Vagina (tissue), 2 donors: ENCODE results near the gene RCHY1. TPM values are rescaled to one million over a fixed set of nuclear protein-coding genes. Genes with fewer than 3 reads are reported as not detected.

Experiments used
- DNase-seq, 2 donors: peaks; one replicate each; pipeline ENCODE4 v3.0.0-alpha.2; 2017; ENCODE audit errors: extremely low spot score in 2 of 2
- H3K27ac ChIP-seq: fragments of 200-600 bp; sonication (generic); one replicate; pipeline ENCODE4 v1.5.1; 2019
- H3K27me3 ChIP-seq: fragments of 200-600 bp; sonication (generic); one replicate; pipeline ENCODE4 v1.5.1; 2019
- H3K36me3 ChIP-seq, 2 donors: fragments of 200-600 bp; sonication (generic); one replicate each; pipeline ENCODE4 v1.5.1; 2017 to 2019
- H3K4me1 ChIP-seq: fragments of 200-600 bp; sonication (generic); one replicate; pipeline ENCODE4 v1.5.1; 2019
- H3K4me3 ChIP-seq, 2 donors: fragments of 200-600 bp; sonication (generic); 1 replicate in 1 of 2; 2 replicates in 1 of 2; pipeline ENCODE4 v1.5.1; 2016 to 2019
- H3K9me3 ChIP-seq: fragments of 200-600 bp; sonication (generic); one replicate; pipeline ENCODE4 v1.5.1; 2019
- CTCF ChIP-seq, 3 experiments: fragments of 450-650 bp in 2 of 3; fragments of 200-600 bp in 1 of 3; sonication (generic) in 1 of 3; IDR thresholded peaks; one replicate each; pipeline ENCODE4 v1.5.1; 2017 to 2019; ENCODE audit warnings: antibody characterized with exemption in 3 of 3, mild to moderate bottlenecking in 2 of 3, moderate library complexity in 2 of 3
- POLR2A ChIP-seq, 2 donors: fragments of 450-650 bp; IDR thresholded peaks; one replicate each; pipeline ENCODE4 v1.6.1; 2017; ENCODE audit warnings: antibody characterized with exemption in 2 of 2, mild to moderate bottlenecking in 2 of 2, moderate library complexity in 2 of 2
- POLR2AphosphoS5 ChIP-seq, 2 donors: sonication (generic); formaldehyde crosslinking; IDR thresholded peaks; one replicate each; pipeline ENCODE4 v1.9.0; 2017; ENCODE audit warnings: antibody characterized with exemption in 2 of 2, mild to moderate bottlenecking in 2 of 2, low read depth in 1 of 2; ENCODE audit not compliant: insufficient read depth in 1 of 2
- intact Hi-C: fragments of 100-400 bp; cut with DNase I; formaldehyde crosslinking; loops from one replicate; pipeline ENCODE4 v1.15.1; 2023
- total RNA-seq: library from RNA; depleted of rRNA; stranded (reverse); fragments of >200 nt; gene quantifications from one replicate; pipeline ENCODE4 v1.2.3, GENCODE V29; 2016

RCHY1 gene
- total RNA-seq, 1 donor from 2014 or later, result 17.2 TPM

GRCh38 chr4:75470738-75471137 is 43.5 kb downstream of the RCHY1 start:
- Histone ChIP-seq H3K27ac (no peak overlapping the region), H3K4me3 (no peak overlapping the region), H3K36me3 (no peaks in the 10 kb centered on the region), H3K27me3 (no peaks in the 10 kb centered on the region), H3K4me1 (no peaks in the 10 kb centered on the region), H3K9me3 (no peaks in the 10 kb centered on the region)
- intact Hi-C loops, result loop anchor here (10.0 kb wide), 1 partner anchor 536 kb away; the partner anchor contains the start of gene PARM1
- no peak for DNase-seq
- no peak for TF ChIP-seq CTCF (IDR thresholded peaks at IDR 0.05)

- intact Hi-C loops, result loop anchor here (10.0 kb wide), 1 partner anchor 535 kb away; the partner anchor contains the start of gene PARM1
- no peaks in the 10 kb centered on the region for H3K4me1 ChIP-seq
These were observed 44.3 kb downstream of the RCHY1 start for GRCh38 chr4:75469896-75470295.

DNA sequence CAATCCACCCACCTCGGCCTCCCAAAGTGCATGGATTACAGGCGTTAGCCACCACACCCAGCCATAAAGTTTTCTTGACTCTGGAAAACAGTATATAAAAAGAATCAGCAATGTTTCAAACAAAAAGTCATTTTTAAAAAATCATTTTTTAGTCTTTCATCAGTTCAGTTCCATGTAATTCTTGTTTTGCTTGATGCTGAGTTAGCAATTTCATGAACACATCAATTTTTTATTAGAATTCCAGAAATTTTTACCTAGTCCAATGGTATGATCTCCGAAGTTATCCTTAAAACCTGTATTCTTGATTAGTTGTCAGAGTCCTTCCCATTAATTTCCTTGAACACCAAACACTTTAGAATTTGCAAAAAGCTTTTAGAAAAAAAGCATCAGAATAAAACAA is 56.8 kb downstream of the RCHY1 start:
- Histone ChIP-seq H3K4me3 (no peak overlapping the region), H3K27me3 (no peaks in the 10 kb centered on the region), H3K27ac (no peak overlapping the region), H3K4me1 (no peaks in the 10 kb centered on the region), H3K9me3 (no peaks in the 10 kb centered on the region), H3K36me3 (no peaks in the 10 kb centered on the region)
- no peak for TF ChIP-seq POLR2AphosphoS5 (IDR thresholded peaks at IDR 0.05; ENCODE audit: insufficient read depth in 1 of 2, low read depth in 1 of 2)
- TF ChIP-seq CTCF (IDR thresholded peaks at IDR 0.05), result no peak
- no peak for TF ChIP-seq POLR2A (IDR thresholded peaks at IDR 0.05)
- intact Hi-C loops, result no loop called here
- DNase-seq, result no peak

More at GRCh38 chr4:75469896-75470295, 44.3 kb downstream of the RCHY1 start:
- TF ChIP-seq CTCF (IDR thresholded peaks at IDR 0.05), result no peak
- no peak for TF ChIP-seq POLR2A (IDR thresholded peaks at IDR 0.05)
- no peak for TF ChIP-seq POLR2AphosphoS5 (IDR thresholded peaks at IDR 0.05; ENCODE audit: insufficient read depth in 1 of 2, low read depth in 1 of 2)
- no peak for DNase-seq
- H3K27me3 ChIP-seq, result no peaks in the 10 kb centered on the region
- no peaks in the 10 kb centered on the region for H3K36me3 ChIP-seq
- H3K4me3 ChIP-seq, result no peak overlapping the region
- no peaks in the 10 kb centered on the region for H3K9me3 ChIP-seq
- no peak overlapping the region for H3K27ac ChIP-seq

GRCh38 chr4:75434105-75434504 is 80.1 kb downstream of the RCHY1 start:
- no peaks in the 10 kb centered on the region for H3K36me3 ChIP-seq
- H3K4me1 ChIP-seq, result no peaks in the 10 kb centered on the region
- H3K27me3 ChIP-seq, result no peaks in the 10 kb centered on the region
- no peak for DNase-seq
- intact Hi-C loops, result no loop called here
- no peak for TF ChIP-seq POLR2AphosphoS5 (IDR thresholded peaks at IDR 0.05; ENCODE audit: insufficient read depth in 1 of 2, low read depth in 1 of 2)
- TF ChIP-seq POLR2A (IDR thresholded peaks at IDR 0.05), result no peak
- no peak overlapping the region for H3K27ac ChIP-seq
- H3K9me3 ChIP-seq, result no peaks in the 10 kb centered on the region
- no peak overlapping the region for H3K4me3 ChIP-seq

- no peak overlapping the region for H3K4me3 ChIP-seq
- intact Hi-C loops, result no loop called here
- DNase-seq, result no peak
- no peak overlapping the region for H3K27ac ChIP-seq
- H3K27me3 ChIP-seq, result no peaks in the 10 kb centered on the region
- TF ChIP-seq POLR2AphosphoS5 (IDR thresholded peaks at IDR 0.05; ENCODE audit: insufficient read depth in 1 of 2, low read depth in 1 of 2) (no peak), CTCF (IDR thresholded peaks at IDR 0.05) (no peak), POLR2A (IDR thresholded peaks at IDR 0.05) (no peak)
- H3K9me3 ChIP-seq, result no peaks in the 10 kb centered on the region
- no peaks in the 10 kb centered on the region for H3K4me1 ChIP-seq
- no peaks in the 10 kb centered on the region for H3K36me3 ChIP-seq
These were observed 81.5 kb downstream of the RCHY1 start for GRCh38 chr4:75432683-75433082.
